ENCODE results near the gene DNAJC3. TPM values are rescaled to one million over a fixed set of nuclear protein-coding genes. Genes with fewer than 3 reads are reported as not detected.

DNAJC3 gene
- total RNA-seq, 1 experiment from 2014 or later = 21.2 TPM

GRCh38 chr13:95740979-95741320 lies 64.0 kb downstream of the DNAJC3 start:
- DNase-seq = no peak
- Histone ChIP-seq H3K23ac (ENCODE audit: insufficient read length, low read depth, low read length) (no peak overlapping the region), H2AK5ac (ENCODE audit: insufficient read length, low read length) (no peak overlapping the region), H4K20me1 (ENCODE audit: control insufficient read depth, insufficient read depth, insufficient read length) (no peaks in the 10 kb centered on the region), H2BK120ac (ENCODE audit: low read depth, low read length, poor library complexity, severe bottlenecking) (no peak overlapping the region), H3K9me3 (ENCODE audit: control insufficient read depth, low read depth, low read length) (no peaks in the 10 kb centered on the region), H4K91ac (ENCODE audit: insufficient read length, low read depth, low read length) (no peak overlapping the region), H3K56ac (ENCODE audit: insufficient read length, low read depth, low read length) (no peak overlapping the region), H4K5ac (ENCODE audit: insufficient read length, low read depth, low read length) (no peak overlapping the region), H3K4ac (ENCODE audit: low read depth, low read length) (no peak overlapping the region), H3K4me1 (ENCODE audit: insufficient read depth, low read length) (no peaks in the 10 kb centered on the region; the same call in 1 of the 2 replicates), H3K23me2 (ENCODE audit: insufficient read length, low read depth, low read length, poor library complexity, severe bottlenecking) (no peaks in the 10 kb centered on the region), H3K27me3 (ENCODE audit: insufficient read depth, low read length) (no peaks in the 10 kb centered on the region), H2BK12ac (ENCODE audit: insufficient read length, low read depth, low read length) (no peak overlapping the region), H4K8ac (replicated peaks; ENCODE audit: insufficient read length, low read depth, low read length) (no peak overlapping the region), H2BK20ac (ENCODE audit: low read depth, low read length, poor library complexity, severe bottlenecking) (no peak overlapping the region), H3K27ac (ENCODE audit: insufficient read length, low read depth, low read length) (no peak overlapping the region), H3K4me2 (ENCODE audit: insufficient read depth, insufficient read length, low read length) (no peak overlapping the region), H3K18ac (ENCODE audit: insufficient read length, low read depth, low read length) (no peak overlapping the region), H2AFZ (ENCODE audit: low read length) (no peak overlapping the region), H2BK15ac (ENCODE audit: low read depth, low read length) (no peak overlapping the region), H3K79me2 (ENCODE audit: insufficient read depth, low read length) (peaks cover 5% of the 10 kb centered on the region; the same call in 1 of the 2 replicates), H2BK5ac (ENCODE audit: insufficient read length, low read length) (no peak overlapping the region), H3T11ph (ENCODE audit: low read length) (no peak overlapping the region), H3K79me1 (ENCODE audit: insufficient read depth, low read depth, low read length, poor library complexity, severe bottlenecking) (no peaks in the 10 kb centered on the region), H3K9ac (ENCODE audit: extremely low read depth, insufficient read length, low read length) (no peak overlapping the region), H3K14ac (ENCODE audit: insufficient read depth, low read length) (no peak overlapping the region)
- no peaks in the 10 kb centered on the region for H3K27me3 Mint-ChIP-seq (ENCODE audit: low read depth)
- TF ChIP-seq CTCF (conservative IDR thresholded peaks at IDR 0.05) = no peak
- peak overlapping the region; percentile 57 to 69; a peak in 3 of 5 replicates for H3K4me3 Mint-ChIP-seq
- H3K36me3 Mint-ChIP-seq (ENCODE audit: insufficient read depth in 1 of 3, low read depth in 3 of 3) = peaks cover 5 to 23% (median 13%) of the 10 kb centered on the region in 3 experiments
- H3K9me3 Mint-ChIP-seq = peaks cover 12 to 16% of the 10 kb centered on the region in 2 experiments
- H3K27ac Mint-ChIP-seq = no peak overlapping the region; a peak in 1 of 7 replicates
- peaks cover 15 to 17% of the 10 kb centered on the region in 2 experiments for H3K4me1 Mint-ChIP-seq

All from H9 (cell line).